Peyer's patch (tissue), 4 donors: ENCODE measurements around the gene TMEM258. TPM values are rescaled to one million over a fixed set of nuclear protein-coding genes. Genes with fewer than 3 reads are reported as not detected.

Source experiments
- DNase-seq, 3 donors: peaks; one replicate each; pipeline ENCODE4 v3.0.0-alpha.2; 2017 to 2019
- H3K27ac ChIP-seq, 4 donors: fragments of 200-600 bp; sonication (generic); one replicate each; pipeline ENCODE4 v1.5.1; 2016 to 2019
- H3K27me3 ChIP-seq, 2 donors: fragments of 200-600 bp; sonication (generic); one replicate each; pipeline ENCODE4 v1.5.1; 2019
- H3K36me3 ChIP-seq, 3 donors: fragments of 200-600 bp; sonication (generic); one replicate each; pipeline ENCODE4 v1.5.1; 2016 to 2019
- H3K4me1 ChIP-seq, 4 donors: fragments of 200-600 bp; sonication (generic); one replicate each; pipeline ENCODE4 v1.5.1; 2016 to 2019
- H3K4me3 ChIP-seq, 4 donors: fragments of 200-600 bp; sonication (generic); 1 replicate in 3 of 4; 2 replicates in 1 of 4; pipeline ENCODE4 v1.5.1; 2016 to 2019; ENCODE audit warnings: mild to moderate bottlenecking in 1 of 4
- H3K9me3 ChIP-seq, 4 donors: fragments of 200-600 bp; sonication (generic); one replicate each; pipeline ENCODE4 v1.5.1; 2016 to 2019; ENCODE audit warnings: mild to moderate bottlenecking in 1 of 4
- POLR2A ChIP-seq, 2 donors: fragments of 450-650 bp; IDR thresholded peaks; one replicate each; pipeline ENCODE4 v1.5.1; 2017; ENCODE audit warnings: antibody characterized with exemption in 2 of 2, mild to moderate bottlenecking in 2 of 2, moderate library complexity in 2 of 2
- total RNA-seq, 4 donors: library from RNA; depleted of rRNA; stranded (reverse); fragments of >200 nt; gene quantifications; one replicate each; pipeline ENCODE4 v1.1.0, GENCODE V29; 2016
- TF ChIP-seq, protein P1 (sequence below), 6 experiments: fragments of 450-650 bp in 4 of 6; fragments of 200-600 bp in 2 of 6; sonication (generic) in 1 of 6; IDR thresholded peaks; one replicate each; pipeline ENCODE4 v1.5.1; 2017 to 2019; ENCODE audit warnings: antibody characterized with exemption in 6 of 6, mild to moderate bottlenecking in 3 of 6, moderate library complexity in 1 of 6

The TMEM258 gene
- total RNA-seq, 4 donors from 2014 or later: 28.7 to 34.7 (median 34.5) TPM; not detected in 1

DNA sequence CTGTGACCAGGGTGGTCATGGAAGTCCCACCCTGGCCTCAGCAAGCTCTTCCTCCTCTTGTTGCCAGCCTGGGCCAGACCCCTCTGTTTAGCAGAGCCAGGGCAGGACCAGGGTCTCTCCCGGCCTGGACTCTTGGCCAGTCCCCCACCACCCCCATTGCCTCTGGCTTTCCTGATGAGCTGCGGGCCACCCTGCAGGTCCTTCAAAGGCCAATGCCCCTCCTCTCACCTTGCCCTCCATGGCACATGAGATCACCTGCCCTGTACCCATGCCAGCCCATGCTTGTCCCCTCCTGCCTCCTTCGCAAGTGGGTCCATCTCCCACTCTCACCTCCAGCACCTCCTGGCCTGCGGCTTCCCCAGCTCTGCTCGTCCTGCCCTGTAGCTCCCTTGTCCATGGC, 46.1 kb upstream of the TMEM258 start:
- peaks cover 0 to 34% (median 0%) of the 10 kb centered on the region in 3 donors for H3K36me3 ChIP-seq
- H3K9me3 ChIP-seq: no peaks in the 10 kb centered on the region
- DNase-seq: no peak
- H3K27ac ChIP-seq: no peak overlapping the region
- TF ChIP-seq POLR2A (IDR thresholded peaks at IDR 0.05): no peak
- TF ChIP-seq, protein P1, sequence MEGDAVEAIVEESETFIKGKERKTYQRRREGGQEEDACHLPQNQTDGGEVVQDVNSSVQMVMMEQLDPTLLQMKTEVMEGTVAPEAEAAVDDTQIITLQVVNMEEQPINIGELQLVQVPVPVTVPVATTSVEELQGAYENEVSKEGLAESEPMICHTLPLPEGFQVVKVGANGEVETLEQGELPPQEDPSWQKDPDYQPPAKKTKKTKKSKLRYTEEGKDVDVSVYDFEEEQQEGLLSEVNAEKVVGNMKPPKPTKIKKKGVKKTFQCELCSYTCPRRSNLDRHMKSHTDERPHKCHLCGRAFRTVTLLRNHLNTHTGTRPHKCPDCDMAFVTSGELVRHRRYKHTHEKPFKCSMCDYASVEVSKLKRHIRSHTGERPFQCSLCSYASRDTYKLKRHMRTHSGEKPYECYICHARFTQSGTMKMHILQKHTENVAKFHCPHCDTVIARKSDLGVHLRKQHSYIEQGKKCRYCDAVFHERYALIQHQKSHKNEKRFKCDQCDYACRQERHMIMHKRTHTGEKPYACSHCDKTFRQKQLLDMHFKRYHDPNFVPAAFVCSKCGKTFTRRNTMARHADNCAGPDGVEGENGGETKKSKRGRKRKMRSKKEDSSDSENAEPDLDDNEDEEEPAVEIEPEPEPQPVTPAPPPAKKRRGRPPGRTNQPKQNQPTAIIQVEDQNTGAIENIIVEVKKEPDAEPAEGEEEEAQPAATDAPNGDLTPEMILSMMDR (IDR thresholded peaks at IDR 0.05): no peak
- H3K27me3 ChIP-seq: no peaks in the 10 kb centered on the region
- peaks cover 0 to 15% (median 3%) of the 10 kb centered on the region in 4 donors for H3K4me1 ChIP-seq
- H3K4me3 ChIP-seq: no peak overlapping the region

DNA sequence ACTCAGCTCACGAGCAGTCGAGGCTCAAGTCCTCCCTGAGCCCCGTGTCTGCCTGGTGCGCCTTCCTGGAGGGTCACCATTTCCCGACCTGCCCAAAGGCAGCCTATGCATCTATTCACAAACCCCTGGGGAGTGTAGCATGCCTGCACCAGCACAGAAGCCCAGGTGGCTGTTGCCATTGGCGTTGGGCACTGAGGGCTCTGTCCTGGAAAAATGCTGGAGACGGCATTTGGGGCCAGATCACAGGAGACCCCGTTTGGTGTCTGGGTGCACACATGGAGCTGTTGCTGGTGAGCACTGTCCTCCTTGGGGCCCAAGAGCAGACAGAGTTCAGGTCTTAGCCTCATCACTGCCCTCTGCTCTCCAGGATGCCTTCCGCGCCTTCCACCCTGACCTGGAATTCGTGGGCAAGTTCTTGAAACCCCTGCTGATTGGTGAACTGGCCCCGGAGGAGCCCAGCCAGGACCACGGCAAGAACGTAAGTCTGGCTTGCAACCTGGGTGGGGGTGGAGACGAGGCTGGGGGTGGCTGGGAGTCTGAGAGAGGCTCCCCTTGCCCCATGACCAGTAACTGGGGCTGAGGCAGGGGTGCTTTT, 45.1 kb upstream of the TMEM258 start:
- H3K36me3 ChIP-seq: peaks cover 0 to 31% (median 0%) of the 10 kb centered on the region in 3 donors
- no peaks in the 10 kb centered on the region for H3K9me3 ChIP-seq
- DNase-seq: no peak
- no peak for TF ChIP-seq POLR2A (IDR thresholded peaks at IDR 0.05)
- TF ChIP-seq, protein P1 (IDR thresholded peaks at IDR 0.05): no peak
- no peak overlapping the region for H3K27ac ChIP-seq
- no peak overlapping the region for H3K4me3 ChIP-seq
- peaks cover 0 to 15% (median 3%) of the 10 kb centered on the region in 4 donors for H3K4me1 ChIP-seq
- H3K27me3 ChIP-seq: no peaks in the 10 kb centered on the region

DNA sequence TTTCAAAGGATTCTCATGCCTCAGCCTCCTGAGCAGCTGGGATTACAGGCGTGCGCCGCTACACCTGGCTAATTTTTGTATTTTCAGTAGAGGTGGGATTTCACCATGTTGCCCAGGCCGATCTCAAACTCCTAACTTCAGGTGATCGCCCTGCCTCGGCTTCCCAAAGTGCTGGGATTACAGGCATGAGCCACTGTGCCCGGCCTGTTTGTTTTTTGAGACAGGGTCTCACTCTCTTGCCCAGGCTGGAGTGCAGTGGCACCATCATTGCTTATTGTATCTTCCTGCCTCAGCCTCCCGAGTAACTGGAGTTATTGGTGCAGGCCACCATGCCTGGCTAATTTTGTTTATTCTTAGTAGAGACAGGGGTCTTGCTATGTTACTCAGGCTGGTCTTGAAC, 43.8 kb upstream of the TMEM258 start:
- no peaks in the 10 kb centered on the region for H3K9me3 ChIP-seq
- no peak overlapping the region for H3K4me3 ChIP-seq
- no peak for DNase-seq
- H3K4me1 ChIP-seq: peaks cover 0 to 15% (median 3%) of the 10 kb centered on the region in 4 donors
- peaks cover 0 to 21% (median 0%) of the 10 kb centered on the region in 3 donors for H3K36me3 ChIP-seq
- no peaks in the 10 kb centered on the region for H3K27me3 ChIP-seq
- TF ChIP-seq POLR2A (IDR thresholded peaks at IDR 0.05): no peak
- TF ChIP-seq, protein P1 (IDR thresholded peaks at IDR 0.05): no peak
- H3K27ac ChIP-seq: no peak overlapping the region

DNA sequence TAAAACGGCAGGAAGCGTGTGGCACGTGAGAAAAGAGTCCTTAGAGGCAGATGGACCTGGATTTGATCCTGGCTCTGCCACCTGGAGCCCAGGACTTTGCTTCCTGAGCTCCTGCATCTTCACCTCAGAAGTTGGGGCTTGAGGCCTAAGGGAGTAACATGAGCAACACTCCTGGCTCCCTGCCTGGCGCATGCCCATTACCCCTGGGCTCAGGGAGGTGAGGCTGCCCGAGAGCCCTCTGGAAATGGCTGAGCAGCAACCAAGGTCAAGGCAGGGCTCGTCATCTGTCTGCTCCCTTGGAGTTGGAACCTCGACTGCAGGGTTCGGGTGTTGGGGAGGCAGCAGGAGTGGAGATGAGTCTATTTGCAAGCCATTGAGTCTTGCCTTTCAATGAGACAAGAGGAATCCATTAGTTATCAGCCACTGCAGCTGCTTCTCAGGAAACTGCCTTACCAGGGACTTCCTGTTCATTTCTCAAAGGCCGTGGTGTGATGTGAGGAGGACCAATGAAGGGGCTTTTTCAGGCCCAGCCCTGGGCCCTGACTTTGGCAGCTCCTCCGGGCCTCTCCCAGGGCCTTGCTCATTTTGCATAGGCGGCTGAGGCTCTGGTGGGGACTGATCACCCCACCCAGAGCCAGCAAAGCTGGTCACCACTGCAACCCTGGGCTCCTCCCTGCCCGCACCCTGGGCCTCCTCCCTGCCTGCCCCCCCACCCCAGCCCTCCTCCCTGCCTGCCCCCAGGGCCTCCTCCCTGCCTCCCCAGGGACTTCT, 42.1 kb upstream of the TMEM258 start:
- no peak overlapping the region for H3K4me3 ChIP-seq
- DNase-seq: peak in 1 of 3 donors; percentile 22

DNA sequence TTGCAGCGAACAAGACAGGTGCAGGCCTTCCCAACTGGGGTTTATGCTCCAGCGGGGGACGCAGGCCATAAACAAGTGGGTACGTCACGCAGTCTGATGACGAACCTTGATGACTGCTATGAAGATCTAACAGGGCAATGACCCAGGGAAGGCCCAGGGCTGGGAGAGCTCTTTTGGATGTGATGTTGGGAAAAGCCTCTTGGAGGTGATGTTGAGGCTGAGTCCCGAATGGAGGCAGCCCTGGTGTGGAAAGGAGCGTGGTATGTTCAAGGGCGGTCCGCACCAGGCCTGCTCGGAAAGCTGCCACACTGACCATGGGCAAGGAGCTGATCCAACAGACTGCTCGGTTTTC, 41.5 kb upstream of the TMEM258 start:
- peak overlapping the region in 3 of 4 donors; percentile 49 to 73 (median 55) for H3K27ac ChIP-seq
- no peak overlapping the region for H3K4me3 ChIP-seq
- DNase-seq: no peak
- H3K9me3 ChIP-seq: no peaks in the 10 kb centered on the region
- H3K36me3 ChIP-seq: peaks cover 0 to 7% (median 0%) of the 10 kb centered on the region in 3 donors
- H3K4me1 ChIP-seq: peaks cover 0 to 33% (median 4%) of the 10 kb centered on the region in 4 donors
- no peak for TF ChIP-seq POLR2A (IDR thresholded peaks at IDR 0.05)
- TF ChIP-seq, protein P1 (IDR thresholded peaks at IDR 0.05): no peak
- no peaks in the 10 kb centered on the region for H3K27me3 ChIP-seq

More for the DNA sequence above, 42.1 kb upstream of the TMEM258 start:
- Histone ChIP-seq H3K4me1 (peaks cover 0 to 28% (median 3%) of the 10 kb centered on the region in 4 donors), H3K27me3 (no peaks in the 10 kb centered on the region), H3K36me3 (peaks cover 0 to 9% (median 0%) of the 10 kb centered on the region in 3 donors), H3K27ac (peak overlapping the region; percentile 25 to 73 (median 52)), H3K9me3 (no peaks in the 10 kb centered on the region)
- TF ChIP-seq, protein P1 (IDR thresholded peaks at IDR 0.05): no peak
- TF ChIP-seq POLR2A (IDR thresholded peaks at IDR 0.05): no peak
